ENCODE data around the gene GARRE1. TPM values are rescaled to one million over a fixed set of nuclear protein-coding genes. Genes with fewer than 3 reads are reported as not detected.
A peak's percentile ranks its signal among the peaks of the same experiment; 100 is the strongest.
"Not testable (repeated sequence)": the region's sequence is repeated elsewhere in the genome, so short reads cannot be mapped to it uniquely, and the experiment has no call there.

GARRE1 gene
- total RNA-seq (46.8 and 46.9 TPM in 2 replicates), polyA plus RNA-seq (39.2 and 45.4 TPM in 2 replicates), polyA minus RNA-seq (51.5 and 51.9 TPM in 2 replicates), Bru-seq, nascent RNA (percentile 84 among the genes with signal in this experiment), BruChase-seq, experiment 1, labeled RNA remaining after a 6-hour chase (percentile 84 among the genes with signal in this experiment), BruChase-seq, experiment 2, labeled RNA remaining after a 2-hour chase (percentile 84 among the genes with signal in this experiment)
- polyA plus RNA-seq (2011; cell fraction: cytosol; rRNA removed) = 28.6 and 30.7 TPM in 2 replicates
- 48.6 and 54.8 TPM in 2 replicates for polyA plus RNA-seq (2011; cell fraction: nucleus; rRNA removed)
- 26.3 and 31.4 TPM in 2 replicates for polyA plus RNA-seq (2012)
- 6.5 TPM for polyA minus RNA-seq (2011; cell fraction: cytosol; rRNA and poly(A)+ RNA removed)
- polyA minus RNA-seq (2011; cell fraction: nucleus; rRNA and poly(A)+ RNA removed) = 44.0 and 49.9 TPM in 2 replicates
- long read RNA-seq, full-length matches to known transcripts = 17 of 64 reads
- long read RNA-seq, partial matches to known transcripts = 6 of 64 reads
- long read RNA-seq, other reads (novel, unspliced or antisense) = 41 of 64 reads

- intact Hi-C loops (cut with micrococcal nuclease) = loop anchor here (1.0 kb wide), 2 partner anchors 78 to 82 kb away; no protein-coding TSS in a partner anchor
- H3K36me3 ChIP-seq (ENCODE audit: control insufficient read depth in 2 of 2, extremely low read depth in 1 of 2, insufficient read depth in 2 of 2, low read length in 2 of 2) = no peaks in the 10 kb centered on the region
- H3K79me2 ChIP-seq (ENCODE audit: control insufficient read depth, insufficient read depth, low read length) = peaks cover 25% of the 10 kb centered on the region
- no peaks in the 10 kb centered on the region for H3K27me3 ChIP-seq (ENCODE audit: control insufficient read depth in 2 of 2, insufficient read depth in 2 of 2, low read length in 2 of 2)
- BruUV-seq (replicated peaks) = TSS peak; percentile 79
- H3K4me2 ChIP-seq (ENCODE audit: insufficient read depth, low read length) = peak within 1 kb of the TSS; percentile 94
- peak within 1 kb of the TSS; percentile 86 for H3K27ac ChIP-seq (ENCODE audit: insufficient read depth, low read depth, low read length)
- CTCF ChIA-PET = no interaction called here
- peak; percentile 58 for FAIRE-seq
- POLR2A ChIA-PET = no interaction called here
- no peaks in the 10 kb centered on the region for H3K9me1 ChIP-seq (replicated peaks; ENCODE audit: control insufficient read depth, extremely low read depth, insufficient read depth, low read length)
- no peaks in the 10 kb centered on the region for H4K20me1 ChIP-seq (replicated peaks; ENCODE audit: control insufficient read depth, extremely low read depth, insufficient read depth, low read length)
- peaks cover 11% of the 10 kb centered on the region for H3K4me1 ChIP-seq (ENCODE audit: control insufficient read depth, extremely low read depth, insufficient read depth, low read length)
- H3K4me3 ChIP-seq (replicated peaks in 1 of 3; ENCODE audit: insufficient read depth in 1 of 3, low read depth in 1 of 3, low read length in 3 of 3) = peak within 1 kb of the TSS; percentile 70 to 87 (median 84)
- H3K9ac ChIP-seq (replicated peaks; ENCODE audit: extremely low read depth, insufficient read depth, low read length) = peak within 1 kb of the TSS; percentile 87
- no peaks in the 10 kb centered on the region for H3K9me3 ChIP-seq (replicated peaks; ENCODE audit: control insufficient read depth, insufficient read depth, low read length)
- TF ChIP-seq MYC (IDR thresholded peaks at IDR 0.05; ENCODE audit: low read depth, low read length) (no peak), POLR2AphosphoS5 (IDR thresholded peaks at IDR 0.05; ENCODE audit: insufficient read depth, low read depth, low read length) (peak; percentile 67), GATA2 (IDR thresholded peaks at IDR 0.05; ENCODE audit: insufficient read depth, insufficient read length, low read depth, low read length) (no peak), FOS (IDR thresholded peaks at IDR 0.05; ENCODE audit: borderline replicate concordance, insufficient read depth, low read length) (peak; percentile 23), POLR2A (IDR thresholded peaks at IDR 0.05; ENCODE audit: low read depth, low read length) (peak; percentile 69), MAX (IDR thresholded peaks at IDR 0.05; ENCODE audit: insufficient read depth, insufficient read length) (no peak), CTCF (IDR thresholded peaks at IDR 0.05; ENCODE audit: extremely low read depth in 1 of 2, insufficient read depth in 1 of 2, low read depth in 1 of 2, low read length in 2 of 2) (no peak), EZH2 (IDR thresholded peaks at IDR 0.05; ENCODE audit: borderline replicate concordance, low read depth, low read length, severe bottlenecking) (no peak), JUN (IDR thresholded peaks at IDR 0.05; ENCODE audit: borderline replicate concordance, insufficient read depth, insufficient read length, low read depth) (no peak)
- dilution Hi-C loops (cut with MboI; ENCODE audit: extremely low pct_ligation_motif_present, low sequenced_read_pairs) = no loop called here
- peak within 1 kb of the TSS; percentile 85 for H2AFZ ChIP-seq (ENCODE audit: low read depth, low read length)
- DNase-seq (ENCODE audit: low read depth, low spot score) = peak; percentile 60
These were observed at the start of gene GARRE1 for GRCh38 chr19:34254046-34254697. TSS of gene GARRE1 (plus strand) at chr19:34254554. CDS start at chr19:34300474, 45,920 bp downstream.

- FAIRE-seq; H3K4me3 ChIP-seq (replicated peaks in 1 of 3; ENCODE audit: insufficient read depth in 1 of 3, low read depth in 1 of 3, low read length in 3 of 3); intact Hi-C loops (cut with micrococcal nuclease); H2AFZ ChIP-seq (ENCODE audit: low read depth, low read length); DNase-seq (ENCODE audit: low read depth, low spot score); H3K36me3 ChIP-seq (ENCODE audit: control insufficient read depth in 2 of 2, extremely low read depth in 1 of 2, insufficient read depth in 2 of 2, low read length in 2 of 2); dilution Hi-C loops (cut with MboI; ENCODE audit: extremely low pct_ligation_motif_present, low sequenced_read_pairs); H3K4me2 ChIP-seq (ENCODE audit: insufficient read depth, low read length); H3K27me3 ChIP-seq (ENCODE audit: control insufficient read depth in 2 of 2, insufficient read depth in 2 of 2, low read length in 2 of 2); H4K20me1 ChIP-seq (replicated peaks; ENCODE audit: control insufficient read depth, extremely low read depth, insufficient read depth, low read length); H3K9me3 ChIP-seq (replicated peaks; ENCODE audit: control insufficient read depth, insufficient read depth, low read length); BruUV-seq (replicated peaks); H3K4me1 ChIP-seq (ENCODE audit: control insufficient read depth, extremely low read depth, insufficient read depth, low read length); POLR2A ChIA-PET; H3K9me1 ChIP-seq (replicated peaks; ENCODE audit: control insufficient read depth, extremely low read depth, insufficient read depth, low read length); H3K9ac ChIP-seq (replicated peaks; ENCODE audit: extremely low read depth, insufficient read depth, low read length); H3K27ac ChIP-seq (ENCODE audit: insufficient read depth, low read depth, low read length): not testable (repeated sequence)
- CTCF ChIA-PET = interaction anchor here (0.9 kb wide), 1 partner anchor 141 kb away, joined by 3 read pairs; no protein-coding TSS in a partner anchor
- peaks cover 12% of the 10 kb centered on the region for H3K79me2 ChIP-seq (ENCODE audit: control insufficient read depth, insufficient read depth, low read length)
These were observed 49.0 kb upstream of the GARRE1 start for GRCh38 chr19:34205324-34205723.
